SK-N-SH (cell line): ENCODE results near the gene KIDINS220.

Experiments
- CTCF ChIP-seq: fragments of 200-600 bp; sonication (generic); IDR thresholded peaks from 2 replicates; pipeline ENCODE4 v1.6.1; 2017; ENCODE audit warnings: antibody characterized with exemption, mild to moderate bottlenecking, moderate library complexity
- EZH2phosphoT487 ChIP-seq: fragments of 200-600 bp; sonication (generic); IDR thresholded peaks from 2 replicates; pipeline ENCODE4 v1.6.1; 2017; ENCODE audit warnings: low read depth, mixed run types, mild to moderate bottlenecking, antibody characterized with exemption, moderate library complexity, borderline replicate concordance
- FOXM1 ChIP-seq: IDR thresholded peaks from 2 replicates; pipeline ENCODE4 v1.4.0; 2012; ENCODE audit warnings: low read depth, mild to moderate bottlenecking
- JUND ChIP-seq: IDR thresholded peaks from 2 replicates; pipeline ENCODE4 v1.4.0; 2012
- MEF2A ChIP-seq: IDR thresholded peaks from 2 replicates; pipeline ENCODE4 v1.4.0; 2012; ENCODE audit warnings: low read depth, borderline replicate concordance
- POLR2AphosphoS5 ChIP-seq: IDR thresholded peaks from 2 replicates; pipeline ENCODE4 v1.6.1; 2012; ENCODE audit warnings: low read depth, low read length
- REST ChIP-seq: IDR thresholded peaks from 2 replicates; pipeline ENCODE4 v1.6.1; 2012; ENCODE audit warnings: mild to moderate bottlenecking, low read depth, low read length, moderate library complexity
- SIN3A ChIP-seq: IDR thresholded peaks from 2 replicates; pipeline ENCODE4 v1.6.1; 2012; ENCODE audit warnings: low read depth, mild to moderate bottlenecking, low read length, moderate library complexity, borderline replicate concordance
- TAF1 ChIP-seq: IDR thresholded peaks from 2 replicates; pipeline ENCODE4 v1.6.1; 2012; ENCODE audit warnings: low read depth, mild to moderate bottlenecking, low read length, moderate library complexity, borderline replicate concordance

GRCh38 chr2:8819194-8819593, 18.2 kb downstream of the KIDINS220 start:
- no peak for TF ChIP-seq TAF1
- TF ChIP-seq CTCF: no peak
- TF ChIP-seq REST: no peak
- no peak for TF ChIP-seq SIN3A
- TF ChIP-seq FOXM1: no peak
- no peak for TF ChIP-seq MEF2A
- no peak for TF ChIP-seq JUND
- TF ChIP-seq POLR2AphosphoS5: no peak
- TF ChIP-seq EZH2phosphoT487: no peak
